Measurements from ENCODE around the gene MORF4L2.

DNA sequence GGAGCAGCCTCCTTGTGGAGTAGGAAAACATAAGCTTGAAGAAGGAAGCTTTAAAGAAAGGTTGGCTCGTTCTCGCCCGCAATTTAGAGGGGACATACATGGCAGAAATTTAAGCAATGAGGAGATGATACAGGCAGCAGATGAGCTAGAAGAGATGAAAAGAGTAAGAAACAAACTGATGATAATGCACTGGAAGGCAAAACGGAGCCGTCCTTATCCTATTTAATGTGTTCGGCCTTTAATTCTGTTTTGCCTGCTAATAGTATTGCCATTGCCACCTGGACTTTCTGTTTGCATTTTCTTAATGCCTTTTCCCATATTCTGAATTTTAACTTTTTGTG, 56.4 kb downstream of the MORF4L2 start:
- TF ChIP-seq POLR2A (IDR thresholded peaks at IDR 0.05; ENCODE audit: low read length) (no peak), GATA1 (IDR thresholded peaks at IDR 0.05; ENCODE audit: low read depth, low read length) (no peak)

Data from erythroblast (primary cell).